Esophagus squamous epithelium (tissue), 4 donors: ENCODE data around the gene CMTM7.

Experiments used
- CTCF ChIP-seq, 6 experiments: fragments of 450-650 bp in 4 of 6; fragments of 200-600 bp in 2 of 6; sonication (generic) in 2 of 6; IDR thresholded peaks; one replicate each; pipeline ENCODE4 v1.5.1; 2016 to 2019; ENCODE audit warnings: antibody characterized with exemption in 6 of 6, mild to moderate bottlenecking in 4 of 6, moderate library complexity in 4 of 6
- POLR2A ChIP-seq, 4 donors: fragments of 450-650 bp; IDR thresholded peaks; one replicate each; pipeline ENCODE4 v1.6.1; 2017; ENCODE audit warnings: antibody characterized with exemption in 4 of 4, mild to moderate bottlenecking in 4 of 4, moderate library complexity in 3 of 4

- TF ChIP-seq POLR2A (IDR thresholded peaks at IDR 0.05) (no peak), CTCF (IDR thresholded peaks at IDR 0.05) (no peak)
Observed at GRCh38 chr3:32500231-32500630, 108.6 kb downstream of the CMTM7 start.
